HG03103 (cell line): ENCODE results near the gene TIMM9.
"Not testable (repeated sequence)": the region's sequence is repeated elsewhere in the genome, so short reads cannot be mapped to it uniquely, and the experiment has no call there.

ENCODE experiments used
- ATAC-seq: cut with Tn5 transposase; IDR thresholded peaks from one replicate; pipeline ENCODE4 v1.9.1; 2021; ENCODE audit warnings: low read depth; ENCODE audit not compliant: unreplicated experiment

Gene TIMM9

GRCh38 chr14:58427281-58428117, at the start of gene TIMM9, which contains the start of gene KIAA0586:
Gene TIMM9, minus strand, starts transcription at chr14:58427531. Its CDS starts 15,586 bp downstream, at chr14:58411945.
Gene KIAA0586, plus strand, starts transcription at chr14:58427719. Its CDS starts 546 bp downstream, at chr14:58428265.
- ATAC-seq: peak; percentile 91

GRCh38 chr14:58476320-58476719, 49.0 kb upstream of the TIMM9 start:
- ATAC-seq: no peak

- no peak for ATAC-seq
Observed at GRCh38 chr14:58469309-58469708, 42.0 kb upstream of the TIMM9 start.

GRCh38 chr14:58467575-58467974, 40.2 kb upstream of the TIMM9 start:
- no peak for ATAC-seq

GRCh38 chr14:58466459-58466858, 39.1 kb upstream of the TIMM9 start:
- no peak for ATAC-seq

- no peak for ATAC-seq
Observed at GRCh38 chr14:58465421-58465820, 38.1 kb upstream of the TIMM9 start.

GRCh38 chr14:58464652-58465051, 37.3 kb upstream of the TIMM9 start:
- no peak for ATAC-seq

- ATAC-seq: no peak
Observed at GRCh38 chr14:58463147-58463546, 35.8 kb upstream of the TIMM9 start.

- ATAC-seq: no peak
Observed at GRCh38 chr14:58460772-58461171, 33.4 kb upstream of the TIMM9 start.

- no peak for ATAC-seq
Observed at GRCh38 chr14:58455593-58456265, 28.4 kb upstream of the TIMM9 start.

- ATAC-seq: no peak
Observed at GRCh38 chr14:58444627-58445026, 17.3 kb upstream of the TIMM9 start.

GRCh38 chr14:58439476-58439875, 12.1 kb upstream of the TIMM9 start:
- ATAC-seq: no peak

GRCh38 chr14:58430156-58430555, 2.8 kb upstream of the TIMM9 start:
- ATAC-seq: no peak

GRCh38 chr14:58428118-58428683, 870 bp upstream of the TIMM9 start:
- ATAC-seq: no peak

GRCh38 chr14:58426670-58427280, 556 bp downstream of the TIMM9 start:
- peak; percentile 28 for ATAC-seq

- not testable (repeated sequence) for ATAC-seq
Observed at GRCh38 chr14:58416934-58417333, 10.4 kb downstream of the TIMM9 start.

GRCh38 chr14:58415636-58416547, 11.4 kb downstream of the TIMM9 start:
- ATAC-seq: no peak

GRCh38 chr14:58414845-58415244, 12.5 kb downstream of the TIMM9 start:
- ATAC-seq: no peak

- ATAC-seq: no peak
Observed at GRCh38 chr14:58408681-58409215, 18.6 kb downstream of the TIMM9 start.

- ATAC-seq: no peak
Observed at GRCh38 chr14:58401587-58401986, 25.7 kb downstream of the TIMM9 start.
